Stimulated activated CD8-positive, alpha-beta memory T cell treated with anti-CD3 and anti-CD28 coated beads, Interleukin-15, amount 100 ng/mL, for 1 hour (primary cell): Measurements from ENCODE around the gene THSD7B.
"Not testable (repeated sequence)": the region's sequence is repeated elsewhere in the genome, so short reads cannot be mapped to it uniquely, and the experiment has no call there.

Source experiments
- DNase-seq: peaks from one replicate; pipeline ENCODE4 v3.0.0-alpha.2; 2020; ENCODE audit warnings: low read depth

Gene THSD7B

GRCh38 chr2:136932700-136933099, 167.4 kb downstream of the THSD7B start:
- DNase-seq: no peak

GRCh38 chr2:136935119-136935518, 169.8 kb downstream of the THSD7B start:
- no peak for DNase-seq

GRCh38 chr2:136956050-136956449, 190.7 kb downstream of the THSD7B start:
- no peak for DNase-seq

- DNase-seq: no peak
Observed at GRCh38 chr2:136957044-136957443, 191.7 kb downstream of the THSD7B start.

DNA sequence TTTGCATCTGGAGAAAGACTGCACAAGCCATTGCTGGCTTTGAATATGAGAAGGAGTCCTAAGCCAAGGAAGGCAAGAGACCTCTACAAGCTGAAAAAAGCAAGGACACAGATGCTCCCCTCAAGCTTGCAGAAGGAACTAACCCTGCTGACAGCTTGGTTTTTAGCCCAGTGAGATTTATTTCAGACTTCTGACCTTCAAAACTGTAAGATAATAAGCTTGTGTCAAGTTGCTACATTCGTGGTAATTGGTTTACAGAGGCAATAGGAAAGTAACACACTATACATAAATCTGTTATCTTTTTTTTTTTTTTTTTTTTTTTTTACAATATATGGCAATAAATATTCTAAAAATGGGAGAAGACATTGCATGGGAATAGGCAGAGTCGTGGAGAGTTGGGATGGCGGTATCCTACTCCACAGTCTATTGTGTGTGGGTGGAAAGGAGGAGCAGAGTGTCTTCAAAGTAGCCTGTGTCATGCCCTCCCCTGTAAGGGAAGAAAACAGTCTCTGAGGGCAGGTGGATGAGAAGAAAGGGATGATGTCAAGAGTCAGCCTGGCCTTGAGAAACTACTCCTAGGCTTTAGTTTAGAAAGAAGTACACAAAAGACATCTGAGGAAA, 196.9 kb downstream of the THSD7B start:
- DNase-seq: no peak

GRCh38 chr2:136966485-136966884, 201.1 kb downstream of the THSD7B start:
- no peak for DNase-seq

GRCh38 chr2:136980303-136980702, 215.0 kb downstream of the THSD7B start:
- no peak for DNase-seq

GRCh38 chr2:136981689-136982088, 216.3 kb downstream of the THSD7B start:
- not testable (repeated sequence) for DNase-seq

- no peak for DNase-seq
Observed at GRCh38 chr2:136985044-136985443, 219.7 kb downstream of the THSD7B start.

- DNase-seq: no peak
Observed at GRCh38 chr2:136986605-136987221, 221.4 kb downstream of the THSD7B start.

- DNase-seq: no peak
Observed at GRCh38 chr2:136990316-136990715, 225.0 kb downstream of the THSD7B start.

- DNase-seq: no peak
Observed at GRCh38 chr2:136994793-136995192, 229.4 kb downstream of the THSD7B start.

DNA sequence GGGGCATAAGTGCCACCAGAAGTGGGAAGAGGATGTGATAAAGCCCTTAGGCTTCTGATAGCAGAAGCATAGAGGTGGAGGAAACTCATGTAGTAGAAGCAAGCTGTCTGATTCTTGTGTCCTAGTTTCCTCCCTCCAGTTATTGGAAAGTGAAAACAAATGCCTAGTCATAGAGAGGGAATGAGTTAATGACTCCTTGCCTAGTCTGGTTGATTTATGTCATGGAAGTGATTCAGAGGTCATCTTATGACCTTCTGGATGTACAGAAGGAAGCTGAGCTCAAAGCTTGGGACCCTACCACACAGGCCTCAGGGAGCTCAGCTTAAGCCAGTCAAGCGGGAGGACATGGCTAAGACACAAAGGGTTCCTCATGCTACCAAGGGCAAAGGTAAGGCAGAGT, 232.2 kb downstream of the THSD7B start:
- DNase-seq: no peak

DNA sequence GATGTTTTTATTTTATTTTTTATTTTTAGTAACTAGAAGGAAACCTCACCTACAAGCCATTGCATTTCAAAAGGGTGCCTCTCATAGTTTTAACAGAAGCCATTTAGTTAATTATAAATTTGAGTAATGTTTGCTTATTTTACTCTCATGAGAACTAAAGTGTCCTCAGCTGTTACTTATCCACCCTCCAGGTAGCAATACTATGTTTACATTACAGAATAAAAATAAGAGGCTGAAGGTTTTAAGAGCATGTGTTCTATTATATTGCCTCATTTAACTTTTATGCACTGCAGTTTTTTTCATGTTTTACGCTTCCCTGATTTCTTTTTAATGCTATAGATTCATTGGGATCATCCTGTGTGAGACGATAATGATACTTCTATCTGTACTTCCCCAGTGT, 235.5 kb downstream of the THSD7B start:
- DNase-seq: no peak

DNA sequence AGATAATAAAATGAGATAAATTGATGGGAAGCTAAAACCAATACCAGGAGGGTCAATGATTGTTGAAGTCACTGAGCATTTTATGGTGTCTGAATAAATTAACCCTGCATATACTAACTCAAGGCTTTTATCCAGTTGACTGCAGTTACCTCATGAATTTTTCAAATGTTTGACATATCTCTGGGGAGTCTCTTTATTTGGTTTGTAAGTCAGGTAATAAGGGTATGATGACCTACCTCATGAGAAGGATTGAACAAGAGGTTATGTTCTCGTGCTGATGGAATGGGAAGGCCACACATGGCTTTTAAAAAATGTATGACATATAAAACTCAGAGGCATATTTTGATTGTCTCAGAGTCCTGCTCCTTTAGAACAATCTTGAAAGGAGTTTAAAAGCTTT, 237.6 kb downstream of the THSD7B start:
- no peak for DNase-seq

GRCh38 chr2:137005210-137005609, 239.9 kb downstream of the THSD7B start:
- no peak for DNase-seq

- no peak for DNase-seq
Observed at GRCh38 chr2:137007938-137008337, 242.6 kb downstream of the THSD7B start.

DNA sequence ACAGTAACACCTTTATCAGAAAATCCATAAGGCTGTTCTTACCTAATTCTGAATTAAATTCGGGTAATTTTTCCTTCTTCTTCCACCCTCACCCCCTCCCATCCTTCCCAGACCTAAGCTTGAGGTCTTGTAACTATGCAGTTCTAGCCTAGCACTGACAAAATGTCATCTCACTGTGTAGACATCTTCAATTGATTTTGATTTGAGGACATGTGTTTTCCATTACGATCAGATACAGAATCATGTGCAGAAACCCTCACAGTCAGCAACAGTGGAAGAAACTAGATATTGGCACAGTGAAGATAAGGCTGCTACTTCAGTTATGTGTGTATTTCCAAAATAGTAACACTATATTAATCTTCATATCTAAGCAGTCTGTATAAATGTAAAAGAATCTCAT, 244.6 kb downstream of the THSD7B start:
- no peak for DNase-seq

DNA sequence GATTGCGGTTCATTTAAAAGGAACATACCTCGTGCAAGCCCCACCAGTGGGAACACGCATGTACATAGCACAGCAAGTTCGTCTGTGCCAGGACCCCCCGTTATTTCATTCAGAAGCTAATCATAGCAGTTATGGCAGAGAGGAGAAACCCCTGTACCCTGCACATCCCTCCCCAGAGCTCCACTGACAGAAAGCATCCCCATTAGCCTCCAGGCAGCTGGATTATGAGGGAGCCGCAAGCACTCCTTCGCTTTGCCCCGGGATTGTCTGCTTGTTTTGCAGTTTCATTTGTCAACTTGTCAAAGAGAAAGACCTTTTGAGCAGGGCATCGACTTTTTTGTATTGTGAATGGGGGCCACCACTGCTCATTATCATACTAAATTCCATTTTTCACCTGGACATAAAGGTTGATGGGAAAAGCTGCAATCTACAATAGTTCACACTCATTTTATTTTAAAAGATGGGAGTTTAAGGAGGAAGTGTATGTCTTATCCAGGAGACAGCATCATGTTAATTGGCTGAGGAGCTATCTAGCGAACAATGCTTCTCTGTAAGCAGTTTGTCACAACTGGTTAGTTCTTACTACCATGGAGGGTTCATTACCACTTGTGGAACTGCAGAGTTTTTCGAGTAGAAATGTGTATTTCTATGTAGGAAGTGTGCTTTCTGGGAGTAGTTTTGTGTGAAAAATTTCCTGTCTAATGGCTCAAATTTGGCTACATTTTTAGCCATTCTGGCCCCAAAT, 255.3 kb downstream of the THSD7B start:
- no peak for DNase-seq

GRCh38 chr2:137021763-137022162, 256.4 kb downstream of the THSD7B start:
- DNase-seq: no peak

GRCh38 chr2:137023205-137023604, 257.9 kb downstream of the THSD7B start:
- DNase-seq: no peak

- no peak for DNase-seq
Observed at GRCh38 chr2:137031731-137032130, 266.4 kb downstream of the THSD7B start.

- DNase-seq: no peak
Observed at GRCh38 chr2:137036619-137037018, 271.3 kb downstream of the THSD7B start.
